ENCODE measurements around the gene AMZ2. TPM values are rescaled to one million over a fixed set of nuclear protein-coding genes. Genes with fewer than 3 reads are reported as not detected.
"Not testable (repeated sequence)": the region's sequence is repeated elsewhere in the genome, so short reads cannot be mapped to it uniquely, and the experiment has no call there.

The AMZ2 gene
- polyA plus RNA-seq, 3 donors: 34.0 to 67.6 (median 67.2) TPM

DNA sequence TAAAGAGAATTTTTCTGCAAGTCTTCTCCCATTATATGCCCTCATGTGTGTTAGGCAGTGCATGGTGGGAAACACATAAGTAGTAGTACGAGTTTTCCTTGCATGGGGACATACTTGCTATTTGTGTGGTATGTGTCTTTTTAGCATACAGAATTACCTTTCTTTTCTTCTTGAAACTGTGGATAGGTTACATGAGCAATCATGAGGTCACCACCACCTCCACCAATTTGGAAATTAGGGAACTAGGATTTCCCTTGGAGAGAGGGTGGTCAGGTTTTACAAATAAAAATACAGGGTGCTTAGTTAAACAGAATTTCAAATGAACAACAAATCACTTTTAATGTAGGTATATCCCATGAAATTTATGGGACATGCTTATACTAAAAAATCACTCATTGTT lies 16.3 kb upstream of the AMZ2 start:
- H3K36me3 Mint-ChIP-seq: peaks cover 7 to 9% of the 10 kb centered on the region in 2 donors
- Histone ChIP-seq H3K4me1 (ENCODE audit: control insufficient read depth in 1 of 2, insufficient read depth in 2 of 2, low read length in 2 of 2) (peaks cover 12 to 15% of the 10 kb centered on the region in 2 donors), H3K9ac (ENCODE audit: insufficient read depth, low read length, poor library complexity, severe bottlenecking) (no peak overlapping the region), H4K20me1 (ENCODE audit: insufficient read depth, low read length) (no peaks in the 10 kb centered on the region), H2AFZ (ENCODE audit: insufficient read depth, low read depth, low read length, poor library complexity, severe bottlenecking) (no peak overlapping the region), H3K36me3 (replicated peaks in 1 of 2; ENCODE audit: control insufficient read depth in 1 of 2, insufficient read depth in 2 of 2, low read length in 2 of 2) (no peaks in the 10 kb centered on the region), H3K9me3 (replicated peaks in 1 of 2; ENCODE audit: control insufficient read depth in 1 of 2, insufficient read depth in 1 of 2, low read length in 2 of 2) (no peaks in the 10 kb centered on the region), H3K79me2 (ENCODE audit: insufficient read depth, low read length) (no peaks in the 10 kb centered on the region), H3K27me3 (ENCODE audit: control insufficient read depth in 2 of 2, insufficient read depth in 2 of 2, low read length in 2 of 2) (no peaks in the 10 kb centered on the region), H3K27ac (ENCODE audit: low read depth in 1 of 2, low read length in 2 of 2) (no peak overlapping the region), H3K4me2 (replicated peaks; ENCODE audit: extremely low read depth, low read length, poor library complexity, severe bottlenecking) (no peak overlapping the region), H3K4me3 (replicated peaks in 1 of 3; ENCODE audit: low read depth in 2 of 3, low read length in 3 of 3) (no peak overlapping the region)
- no peak overlapping the region for H3K4me3 Mint-ChIP-seq
- H3K4me1 Mint-ChIP-seq: peaks cover 23% of the 10 kb centered on the region
- peaks cover 0 to 2% (median 0%) of the 10 kb centered on the region in 3 donors for H3K27me3 Mint-ChIP-seq (ENCODE audit: low read depth in 3 of 3)
- no peak for DNase-seq
- no CpG with 5 or more reads among the region's 1 CpG for WGBS (ENCODE audit: insufficient coverage)
- TF ChIP-seq CTCF (IDR thresholded peaks at IDR 0.05): no peak
- no peaks in the 10 kb centered on the region for H3K9me3 Mint-ChIP-seq
- H3K27ac Mint-ChIP-seq: no peak overlapping the region
- intact Hi-C loops (cut with micrococcal nuclease): no loop called here

GRCh38 chr17:68232741-68233140 lies 15.1 kb upstream of the AMZ2 start:
- H3K9ac ChIP-seq (ENCODE audit: insufficient read depth, low read length, poor library complexity, severe bottlenecking); H3K9me3 Mint-ChIP-seq; H3K9me3 ChIP-seq (replicated peaks in 1 of 2; ENCODE audit: control insufficient read depth in 1 of 2, insufficient read depth in 1 of 2, low read length in 2 of 2); H4K20me1 ChIP-seq (ENCODE audit: insufficient read depth, low read length); H3K36me3 ChIP-seq (replicated peaks in 1 of 2; ENCODE audit: control insufficient read depth in 1 of 2, insufficient read depth in 2 of 2, low read length in 2 of 2); H3K4me3 Mint-ChIP-seq; H3K4me3 ChIP-seq (replicated peaks in 1 of 3; ENCODE audit: low read depth in 2 of 3, low read length in 3 of 3); H3K27me3 Mint-ChIP-seq (ENCODE audit: low read depth in 3 of 3); H3K4me2 ChIP-seq (replicated peaks; ENCODE audit: extremely low read depth, low read length, poor library complexity, severe bottlenecking); H3K27me3 ChIP-seq (ENCODE audit: control insufficient read depth in 2 of 2, insufficient read depth in 2 of 2, low read length in 2 of 2); H3K27ac ChIP-seq (ENCODE audit: low read depth in 1 of 2, low read length in 2 of 2); H3K79me2 ChIP-seq (ENCODE audit: insufficient read depth, low read length); H3K36me3 Mint-ChIP-seq; H2AFZ ChIP-seq (ENCODE audit: insufficient read depth, low read depth, low read length, poor library complexity, severe bottlenecking); intact Hi-C loops (cut with micrococcal nuclease): not testable (repeated sequence)
- Mint-ChIP-seq H3K4me1 (peaks cover 32% of the 10 kb centered on the region), H3K27ac (peak overlapping the region in 6 of 7 donors; percentile 41 to 79 (median 60))
- peaks cover 22 to 27% of the 10 kb centered on the region in 2 donors for H3K4me1 ChIP-seq (ENCODE audit: control insufficient read depth in 1 of 2, insufficient read depth in 2 of 2, low read length in 2 of 2)
- peak; percentile 39 to 74 (median 53) for DNase-seq
- no CpG with 5 or more reads among the region's 1 CpG for WGBS (ENCODE audit: insufficient coverage)

DNA sequence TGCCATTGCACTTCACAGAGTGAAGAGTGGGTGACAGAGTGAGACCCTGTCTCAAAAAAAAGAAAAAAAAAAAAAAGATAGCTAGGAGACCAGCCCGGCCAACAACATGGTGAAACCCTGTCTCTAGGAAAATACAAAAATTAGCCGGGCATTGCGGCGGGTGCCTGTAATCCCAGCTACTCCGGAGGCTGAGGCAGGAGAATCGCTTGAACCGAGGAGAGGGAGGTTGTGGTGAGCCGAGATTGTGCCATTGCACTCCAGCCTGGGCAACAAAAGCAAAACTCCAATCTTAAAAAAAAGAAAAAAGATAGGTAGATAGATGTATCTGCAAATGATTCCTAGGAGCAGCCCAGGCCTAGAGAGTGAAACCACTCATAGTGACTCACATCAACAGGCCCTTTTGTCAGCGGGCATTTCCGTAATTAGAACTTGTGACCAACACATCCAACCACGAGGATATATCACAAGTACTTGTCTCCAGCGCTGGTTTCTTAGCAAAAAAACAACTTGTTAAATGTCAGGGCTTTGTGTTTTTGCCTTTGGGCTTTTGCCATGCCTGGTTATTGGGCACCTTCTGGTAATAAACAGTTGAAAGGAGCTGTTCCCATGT lies 13.0 kb upstream of the AMZ2 start:
- H3K27ac Mint-ChIP-seq: peak overlapping the region; percentile 73 to 93 (median 87)
- H2AFZ ChIP-seq (ENCODE audit: insufficient read depth, low read depth, low read length, poor library complexity, severe bottlenecking); H3K9me3 ChIP-seq (replicated peaks in 1 of 2; ENCODE audit: control insufficient read depth in 1 of 2, insufficient read depth in 1 of 2, low read length in 2 of 2); H4K20me1 ChIP-seq (ENCODE audit: insufficient read depth, low read length); H3K79me2 ChIP-seq (ENCODE audit: insufficient read depth, low read length); H3K4me2 ChIP-seq (replicated peaks; ENCODE audit: extremely low read depth, low read length, poor library complexity, severe bottlenecking); H3K27me3 Mint-ChIP-seq (ENCODE audit: low read depth in 3 of 3); H3K4me3 Mint-ChIP-seq; H3K36me3 ChIP-seq (replicated peaks in 1 of 2; ENCODE audit: control insufficient read depth in 1 of 2, insufficient read depth in 2 of 2, low read length in 2 of 2); H3K36me3 Mint-ChIP-seq; H3K4me3 ChIP-seq (replicated peaks in 1 of 3; ENCODE audit: low read depth in 2 of 3, low read length in 3 of 3); H3K9me3 Mint-ChIP-seq; H3K27me3 ChIP-seq (ENCODE audit: control insufficient read depth in 2 of 2, insufficient read depth in 2 of 2, low read length in 2 of 2): not testable (repeated sequence)
- peaks cover 31 to 39% of the 10 kb centered on the region in 2 donors for H3K4me1 ChIP-seq (ENCODE audit: control insufficient read depth in 1 of 2, insufficient read depth in 2 of 2, low read length in 2 of 2)
- intact Hi-C loops (cut with micrococcal nuclease): loop anchor here in 1 of 2 donors (1.0 kb wide), 1 partner anchor 56 kb away; the partner anchor contains the start of genes ARSG and SLC16A6
- H3K4me1 Mint-ChIP-seq: peaks cover 44% of the 10 kb centered on the region
- peak; percentile 84 to 95 (median 90) for DNase-seq
- H3K27ac ChIP-seq (ENCODE audit: low read depth in 1 of 2, low read length in 2 of 2): peak overlapping the region; percentile 53 to 74
- H3K9ac ChIP-seq (ENCODE audit: insufficient read depth, low read length, poor library complexity, severe bottlenecking): peak overlapping the region; percentile 27
- WGBS (ENCODE audit: insufficient coverage): 46% methylated on average over 3 of the region's 12 CpGs

DNA sequence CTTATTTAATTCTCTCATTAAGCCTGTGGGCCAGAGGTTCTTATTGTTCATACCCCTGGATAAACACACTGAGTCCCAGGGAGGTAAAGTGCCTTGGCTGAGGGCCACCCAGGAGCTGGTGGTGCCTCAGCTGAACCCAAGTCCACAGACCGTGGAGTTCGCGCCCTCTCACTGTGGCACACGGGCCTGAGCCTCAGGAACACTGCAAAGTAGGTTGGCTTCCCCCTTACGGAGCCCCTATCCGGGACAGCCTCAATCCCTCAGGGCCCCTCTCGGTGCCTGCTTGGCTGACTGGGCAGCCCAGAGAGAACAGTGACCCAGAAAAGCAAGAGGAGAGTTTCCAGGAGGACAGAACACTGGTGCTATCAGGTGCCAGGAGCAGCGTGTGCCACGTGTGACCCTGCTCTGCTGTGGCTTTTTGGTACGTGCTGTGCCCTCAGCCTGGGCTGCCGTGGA lies 12.5 kb upstream of the AMZ2 start:
- Mint-ChIP-seq H3K27ac (peak overlapping the region; percentile 73 to 93 (median 87)), H3K4me1 (peaks cover 44% of the 10 kb centered on the region)
- H3K9me3 Mint-ChIP-seq; H3K36me3 Mint-ChIP-seq; H4K20me1 ChIP-seq (ENCODE audit: insufficient read depth, low read length); H3K4me2 ChIP-seq (replicated peaks; ENCODE audit: extremely low read depth, low read length, poor library complexity, severe bottlenecking); H3K9me3 ChIP-seq (replicated peaks in 1 of 2; ENCODE audit: control insufficient read depth in 1 of 2, insufficient read depth in 1 of 2, low read length in 2 of 2); DNase-seq; H2AFZ ChIP-seq (ENCODE audit: insufficient read depth, low read depth, low read length, poor library complexity, severe bottlenecking); H3K27me3 ChIP-seq (ENCODE audit: control insufficient read depth in 2 of 2, insufficient read depth in 2 of 2, low read length in 2 of 2); H3K36me3 ChIP-seq (replicated peaks in 1 of 2; ENCODE audit: control insufficient read depth in 1 of 2, insufficient read depth in 2 of 2, low read length in 2 of 2); H3K4me3 Mint-ChIP-seq; H3K27me3 Mint-ChIP-seq (ENCODE audit: low read depth in 3 of 3); H3K79me2 ChIP-seq (ENCODE audit: insufficient read depth, low read length); H3K4me3 ChIP-seq (replicated peaks in 1 of 3; ENCODE audit: low read depth in 2 of 3, low read length in 3 of 3): not testable (repeated sequence)
- H3K4me1 ChIP-seq (ENCODE audit: control insufficient read depth in 1 of 2, insufficient read depth in 2 of 2, low read length in 2 of 2): peaks cover 31 to 39% of the 10 kb centered on the region in 2 donors
- H3K9ac ChIP-seq (ENCODE audit: insufficient read depth, low read length, poor library complexity, severe bottlenecking): peak overlapping the region; percentile 27
- H3K27ac ChIP-seq (ENCODE audit: low read depth in 1 of 2, low read length in 2 of 2): peak overlapping the region; percentile 38 to 74
- WGBS (ENCODE audit: insufficient coverage): 57% methylated on average over 9 of the region's 11 CpGs
- intact Hi-C loops (cut with micrococcal nuclease): loop anchor here in 1 of 2 donors (1.0 kb wide), 1 partner anchor 56 kb away; the partner anchor contains the start of genes ARSG and SLC16A6
